MCF 10A (cell line): ENCODE results near the gene TAB2. TPM values are rescaled to one million over a fixed set of nuclear protein-coding genes. Genes with fewer than 3 reads are reported as not detected.

ENCODE experiments used
- BruUV-seq: library from RNA; stranded (reverse); fragments of 400-500 nt; replicated peaks from 2 replicates; lab custom pipeline; 2021; lab: Mats Ljungman, UMichigan
- CTCF ChIA-PET: fragments of 300-600 bp; sonication (Branson Sonifier 250); formaldehyde crosslinking; extraction: SDS; loops from one replicate; lab custom pipeline; 2021; ENCODE audit warnings: antibody characterized with exemption, inconsistent platforms; lab: Yijun Ruan, JAX
- POLR2A ChIA-PET: fragments of 300-600, 350-650 bp; sonication (Branson Sonifier 250); formaldehyde crosslinking; extraction: SDS; loops from one replicate; lab custom pipeline; 2020; ENCODE audit warnings: antibody characterized with exemption, inconsistent platforms; lab: Yijun Ruan, JAX
- DNase-seq: peaks from one replicate; pipeline ENCODE4 v3.0.0-alpha.2; 2018; ENCODE audit not compliant: unreplicated experiment
- H3K27ac Mint-ChIP-seq: one replicate; pipeline ENCODE4 v1.8.0; 2022; ENCODE audit warnings: mild to moderate bottlenecking, low read depth, mixed read lengths; ENCODE audit not compliant: unreplicated experiment
- H3K27me3 Mint-ChIP-seq: one replicate; pipeline ENCODE4 v1.8.0; 2022; ENCODE audit warnings: mixed read lengths; ENCODE audit not compliant: insufficient read depth, unreplicated experiment
- H3K36me3 Mint-ChIP-seq: one replicate; pipeline ENCODE4 v1.8.0; 2022; ENCODE audit warnings: mild to moderate bottlenecking, moderate library complexity, mixed read lengths; ENCODE audit not compliant: insufficient read depth, unreplicated experiment
- H3K4me1 Mint-ChIP-seq: one replicate; pipeline ENCODE4 v1.8.0; 2022; ENCODE audit warnings: mixed read lengths; ENCODE audit not compliant: insufficient read depth, unreplicated experiment
- H3K4me3 Mint-ChIP-seq: one replicate; pipeline ENCODE4 v1.8.0; 2022; ENCODE audit warnings: mild to moderate bottlenecking, moderate library complexity, mixed read lengths; ENCODE audit not compliant: unreplicated experiment
- H3K9me3 Mint-ChIP-seq: one replicate; pipeline ENCODE4 v1.8.0; 2022; ENCODE audit warnings: mixed read lengths; ENCODE audit not compliant: unreplicated experiment
- intact Hi-C: fragments of 100-400 bp; cut with micrococcal nuclease; formaldehyde crosslinking; loops from 2 replicates; pipeline ENCODE4 v1.14.1; 2022
- total RNA-seq: library from RNA; stranded (reverse); gene quantifications from 2 replicates; pipeline ENCODE4 v1.2.3, GENCODE V29; 2022
- TF ChIP-seq, protein P1 (sequence below): fragments of 200-600 bp; IDR thresholded peaks from one replicate; pipeline ENCODE4 v1.8.0; 2022; ENCODE audit warnings: antibody characterized with exemption, mild to moderate bottlenecking; ENCODE audit not compliant: unreplicated experiment

TAB2 gene
- total RNA-seq, 1 experiment from 2014 or later, result 76.4 TPM

DNA sequence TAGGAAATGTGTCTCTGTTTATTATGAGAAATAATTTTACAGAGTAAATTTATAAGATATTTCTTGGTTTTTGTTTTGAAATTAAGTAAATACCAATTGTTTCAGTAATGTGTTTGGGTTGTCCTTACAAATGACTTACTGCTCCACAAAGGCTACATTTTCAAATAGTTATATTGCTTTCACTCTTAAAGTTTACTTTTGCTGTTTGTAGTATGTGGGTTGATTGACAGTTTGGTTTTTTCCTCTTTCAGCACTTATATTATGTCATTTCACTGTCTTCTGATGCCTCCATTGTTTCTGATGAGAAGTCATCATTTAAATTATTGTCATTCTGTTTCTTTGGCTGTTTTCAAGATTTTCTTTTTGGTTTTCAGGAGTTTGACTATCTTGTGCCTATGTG is 47.7 kb downstream of the TAB2 start:
- DNase-seq, result no peak
- Mint-ChIP-seq H3K27me3 (no peaks in the 10 kb centered on the region), H3K36me3 (peaks cover 19% of the 10 kb centered on the region), H3K27ac (no peak overlapping the region), H3K4me1 (peaks cover 29% of the 10 kb centered on the region), H3K4me3 (no peak overlapping the region), H3K9me3 (no peaks in the 10 kb centered on the region)
- intact Hi-C loops, result no loop called here
- TF ChIP-seq, protein P1, sequence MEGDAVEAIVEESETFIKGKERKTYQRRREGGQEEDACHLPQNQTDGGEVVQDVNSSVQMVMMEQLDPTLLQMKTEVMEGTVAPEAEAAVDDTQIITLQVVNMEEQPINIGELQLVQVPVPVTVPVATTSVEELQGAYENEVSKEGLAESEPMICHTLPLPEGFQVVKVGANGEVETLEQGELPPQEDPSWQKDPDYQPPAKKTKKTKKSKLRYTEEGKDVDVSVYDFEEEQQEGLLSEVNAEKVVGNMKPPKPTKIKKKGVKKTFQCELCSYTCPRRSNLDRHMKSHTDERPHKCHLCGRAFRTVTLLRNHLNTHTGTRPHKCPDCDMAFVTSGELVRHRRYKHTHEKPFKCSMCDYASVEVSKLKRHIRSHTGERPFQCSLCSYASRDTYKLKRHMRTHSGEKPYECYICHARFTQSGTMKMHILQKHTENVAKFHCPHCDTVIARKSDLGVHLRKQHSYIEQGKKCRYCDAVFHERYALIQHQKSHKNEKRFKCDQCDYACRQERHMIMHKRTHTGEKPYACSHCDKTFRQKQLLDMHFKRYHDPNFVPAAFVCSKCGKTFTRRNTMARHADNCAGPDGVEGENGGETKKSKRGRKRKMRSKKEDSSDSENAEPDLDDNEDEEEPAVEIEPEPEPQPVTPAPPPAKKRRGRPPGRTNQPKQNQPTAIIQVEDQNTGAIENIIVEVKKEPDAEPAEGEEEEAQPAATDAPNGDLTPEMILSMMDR, result no peak
- ChIA-PET CTCF (no interaction called here), POLR2A (interaction anchor here (0.6 kb wide), 1 partner anchor 15 kb away, joined by 3 read pairs; no protein-coding TSS in a partner anchor)
- BruUV-seq, result no TSS peak

DNA sequence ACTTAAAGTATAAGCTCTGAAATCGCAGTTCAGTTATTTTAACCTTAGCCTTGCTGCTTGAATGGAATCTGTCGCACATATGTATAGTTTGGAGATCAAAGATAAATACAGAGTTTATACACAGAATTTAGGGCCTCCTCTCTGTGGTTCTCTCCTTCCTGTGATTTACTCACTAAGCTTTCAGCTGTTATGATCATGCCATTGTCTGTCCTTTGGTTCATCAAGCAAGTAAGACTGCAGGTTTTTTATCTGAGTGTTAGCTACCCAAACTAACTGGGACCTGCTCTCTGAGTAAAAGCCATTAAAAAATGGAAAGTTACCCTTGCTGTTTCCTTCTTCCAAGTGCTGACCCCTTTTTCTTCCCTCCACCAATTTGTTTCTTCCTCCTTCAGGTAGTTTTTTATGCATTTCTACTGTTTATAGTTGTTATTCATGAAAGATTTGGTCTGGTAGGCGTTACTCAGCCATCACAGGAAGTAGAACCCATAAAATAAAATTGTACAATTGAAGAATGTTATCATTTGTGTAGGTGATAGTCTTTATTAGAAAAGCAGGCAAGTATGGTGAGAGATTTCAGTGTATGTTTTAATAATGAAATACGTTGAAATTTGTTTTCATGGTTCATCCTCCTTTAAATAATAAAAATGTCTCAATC is 48.9 kb downstream of the TAB2 start:
- Mint-ChIP-seq H3K4me1 (peaks cover 30% of the 10 kb centered on the region), H3K9me3 (no peaks in the 10 kb centered on the region), H3K4me3 (no peak overlapping the region), H3K36me3 (peaks cover 24% of the 10 kb centered on the region), H3K27ac (no peak overlapping the region), H3K27me3 (no peaks in the 10 kb centered on the region)
- intact Hi-C loops, result no loop called here
- ChIA-PET CTCF (interaction anchor here (0.6 kb wide), 1 partner anchor 33 kb away, joined by 3 read pairs; no protein-coding TSS in a partner anchor), POLR2A (no interaction called here)
- DNase-seq, result no peak
- no TSS peak for BruUV-seq
- TF ChIP-seq, protein P1, result no peak

DNA sequence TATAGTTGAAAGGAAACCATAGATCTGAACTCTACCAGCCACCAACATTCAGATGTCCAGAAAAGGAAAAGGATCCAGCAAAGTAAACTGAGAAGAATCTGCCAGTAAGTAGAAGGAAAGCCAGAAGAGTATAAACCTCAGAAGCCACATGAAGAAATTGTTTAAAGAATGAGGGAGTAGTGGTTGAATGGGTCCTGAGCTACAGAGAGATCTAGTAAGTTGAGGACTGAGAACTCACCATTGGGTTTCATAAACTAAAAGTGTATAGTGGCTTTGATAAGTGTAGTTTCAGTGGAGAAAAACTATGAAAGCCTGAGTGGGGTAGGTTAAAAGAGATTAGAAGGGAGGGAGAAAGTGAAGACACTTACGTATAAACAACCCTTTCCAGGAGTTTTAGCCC is 50.6 kb downstream of the TAB2 start:
- H3K4me1 Mint-ChIP-seq, result peaks cover 23% of the 10 kb centered on the region
- H3K9me3 Mint-ChIP-seq, result no peaks in the 10 kb centered on the region
- no peaks in the 10 kb centered on the region for H3K27me3 Mint-ChIP-seq
- no peak for DNase-seq
- H3K4me3 Mint-ChIP-seq, result no peak overlapping the region
- TF ChIP-seq, protein P1, result no peak
- H3K36me3 Mint-ChIP-seq, result peaks cover 24% of the 10 kb centered on the region
- H3K27ac Mint-ChIP-seq, result no peak overlapping the region
- intact Hi-C loops, result no loop called here
- POLR2A ChIA-PET, result interaction anchor here (0.7 to 1.5 kb wide), 6 partner anchors 9 to 33 kb away, joined by 3 to 8 read pairs (median 3); no protein-coding TSS in a partner anchor
- BruUV-seq, result no TSS peak
- CTCF ChIA-PET, result no interaction called here

DNA sequence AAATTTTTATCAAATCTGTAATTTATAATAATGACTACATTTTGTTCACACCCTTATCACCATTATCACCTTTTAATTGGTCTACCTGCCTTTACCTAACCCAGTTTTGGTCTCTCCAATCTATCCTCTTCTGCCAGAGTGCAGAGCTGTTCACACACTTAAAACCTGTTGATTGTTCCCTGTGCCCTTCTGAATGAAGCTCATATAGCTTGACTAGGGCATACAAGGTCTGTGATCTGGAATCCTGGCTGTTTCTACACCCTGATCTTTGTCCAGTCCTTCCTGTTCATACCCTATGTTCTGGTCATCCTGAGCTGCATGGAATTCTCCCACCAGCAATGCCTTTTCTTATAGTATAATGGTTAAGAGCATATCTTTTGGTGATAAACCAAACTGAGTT is 53.6 kb downstream of the TAB2 start:
- POLR2A ChIA-PET, result interaction anchor here (0.9 kb wide), 1 partner anchor 11 kb away, joined by 3 read pairs; no protein-coding TSS in a partner anchor
- H3K36me3 Mint-ChIP-seq, result peaks cover 24% of the 10 kb centered on the region
- intact Hi-C loops, result no loop called here
- TF ChIP-seq, protein P1, result no peak
- H3K9me3 Mint-ChIP-seq, result no peaks in the 10 kb centered on the region
- H3K4me1 Mint-ChIP-seq, result peaks cover 14% of the 10 kb centered on the region
- CTCF ChIA-PET, result interaction anchor here (0.6 to 0.7 kb wide), 2 partner anchors 71 to 146 kb away, joined by 3 to 4 read pairs; no protein-coding TSS in a partner anchor
- H3K4me3 Mint-ChIP-seq, result no peak overlapping the region
- BruUV-seq, result no TSS peak
- DNase-seq, result no peak
- no peak overlapping the region for H3K27ac Mint-ChIP-seq
- no peaks in the 10 kb centered on the region for H3K27me3 Mint-ChIP-seq
